NCI-H748 (cell line): ENCODE measurements around the gene CDK16.

Experiments used
- DNase-seq: peaks from one replicate; lab custom pipeline; 2025; ENCODE audit not compliant: unreplicated experiment; lab: John Stamatoyannopoulos, UW

The CDK16 gene

DNA sequence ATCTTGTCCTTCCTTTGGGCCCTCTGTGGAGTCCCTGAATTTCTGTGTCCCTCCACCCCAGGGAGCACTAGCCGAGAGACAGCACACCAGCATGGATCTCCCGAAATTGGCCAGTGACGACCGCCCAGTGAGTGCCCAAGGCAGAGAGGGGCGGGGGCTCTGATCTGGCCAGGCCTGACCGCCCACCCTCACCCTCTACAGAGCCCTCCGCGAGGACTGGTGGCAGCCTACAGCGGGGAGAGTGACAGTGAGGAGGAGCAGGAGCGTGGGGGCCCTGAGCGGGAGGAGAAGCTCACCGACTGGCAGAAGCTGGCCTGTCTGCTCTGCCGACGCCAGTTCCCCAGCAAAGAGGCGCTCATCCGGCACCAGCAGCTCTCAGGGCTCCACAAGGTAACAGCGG lies 33.2 kb upstream of the CDK16 start:
- DNase-seq: no peak

GRCh38 chrX:47186096-47186740 lies 32.3 kb upstream of the CDK16 start:
- no peak for DNase-seq

DNA sequence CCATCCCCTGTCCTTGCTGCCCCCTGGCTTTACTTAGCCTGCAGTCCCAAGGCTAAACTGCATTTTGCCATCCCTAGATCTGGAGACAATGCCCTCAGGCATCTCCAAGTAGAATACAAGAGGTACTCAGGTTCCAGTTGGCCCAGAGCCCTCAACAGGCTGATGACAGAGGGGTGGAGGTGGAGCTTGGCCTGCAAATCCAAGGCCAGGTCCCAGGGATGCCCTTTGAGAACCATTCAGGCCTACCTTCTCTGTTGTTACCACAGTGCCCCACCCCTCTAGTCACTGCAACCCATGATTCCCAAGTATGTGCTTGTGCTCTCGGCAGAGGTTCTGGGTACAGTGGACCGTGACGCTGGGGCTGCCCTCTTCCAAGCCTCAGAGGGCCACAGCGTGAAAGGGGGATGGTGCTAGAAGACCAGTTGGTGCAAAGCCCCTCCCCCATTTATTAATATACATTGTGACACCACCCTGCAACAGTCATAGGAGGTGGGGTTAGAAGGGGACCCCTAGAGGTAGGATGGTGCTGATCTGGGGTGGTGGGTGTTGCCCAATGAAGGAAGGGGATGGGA lies 31.3 kb upstream of the CDK16 start:
- no peak for DNase-seq

DNA sequence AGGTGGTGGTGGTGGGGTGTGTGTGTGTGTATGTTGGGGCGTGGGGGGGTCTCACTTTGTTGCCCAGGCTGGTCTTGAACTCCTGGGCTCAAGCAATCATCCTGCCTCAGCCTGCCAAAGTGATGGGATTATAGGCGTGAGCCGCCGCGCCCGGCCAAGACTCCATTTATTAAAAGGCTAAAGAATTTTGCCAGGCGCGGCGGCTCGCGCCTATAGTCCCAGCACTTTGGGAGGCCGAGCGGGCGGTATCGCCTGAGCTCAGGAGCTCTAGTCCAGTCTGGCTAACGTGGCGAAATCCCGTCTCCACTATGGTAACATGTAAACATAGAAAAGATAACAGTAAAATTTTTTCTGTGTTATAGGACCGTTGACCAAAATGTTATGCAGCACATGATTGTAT lies 28.6 kb upstream of the CDK16 start:
- DNase-seq: no peak

DNA sequence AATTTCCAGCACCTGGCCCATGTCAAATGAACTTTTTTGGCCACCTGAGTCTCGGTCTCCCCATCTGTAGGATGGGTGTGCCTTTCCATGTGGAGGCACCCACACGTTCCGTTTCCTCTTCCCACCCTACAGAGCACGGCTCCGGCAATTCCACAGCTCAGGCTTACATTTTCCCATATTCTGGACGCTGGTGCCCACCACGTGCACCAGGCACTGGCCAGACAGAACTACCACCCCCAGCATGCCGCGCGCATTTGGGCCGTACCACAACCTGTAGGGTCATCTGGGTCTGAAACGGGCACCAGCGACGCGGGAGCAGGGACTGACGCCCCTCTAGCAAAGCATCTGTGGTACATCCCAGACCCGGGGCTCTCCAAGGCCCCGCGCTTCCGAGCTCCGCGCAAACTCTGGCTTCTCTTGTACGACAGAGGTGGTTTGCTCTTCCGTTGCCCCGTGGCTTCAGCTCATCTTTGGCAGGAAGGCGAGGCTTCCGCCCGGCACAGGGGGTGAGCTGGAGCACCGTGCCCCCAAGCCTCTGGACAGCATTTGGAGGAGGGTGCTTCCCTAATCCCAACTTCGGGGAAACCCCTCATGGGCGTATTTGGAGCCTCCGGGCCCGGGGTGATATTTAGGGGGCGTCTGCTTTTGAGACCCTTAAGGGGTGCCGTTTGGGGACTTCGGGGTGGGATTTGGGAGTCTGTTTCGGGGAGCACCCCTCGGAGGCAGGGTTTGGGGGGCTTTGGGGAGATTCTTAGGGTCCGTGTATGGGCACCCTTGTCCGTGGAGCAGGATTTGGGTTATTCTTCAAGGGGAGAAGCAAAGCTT lies 27.8 kb upstream of the CDK16 start:
- peak; percentile 96 for DNase-seq

- DNase-seq: peak; percentile 84
Measured at GRCh38 chrX:47191331-47191730, 27.1 kb upstream of the CDK16 start.

DNA sequence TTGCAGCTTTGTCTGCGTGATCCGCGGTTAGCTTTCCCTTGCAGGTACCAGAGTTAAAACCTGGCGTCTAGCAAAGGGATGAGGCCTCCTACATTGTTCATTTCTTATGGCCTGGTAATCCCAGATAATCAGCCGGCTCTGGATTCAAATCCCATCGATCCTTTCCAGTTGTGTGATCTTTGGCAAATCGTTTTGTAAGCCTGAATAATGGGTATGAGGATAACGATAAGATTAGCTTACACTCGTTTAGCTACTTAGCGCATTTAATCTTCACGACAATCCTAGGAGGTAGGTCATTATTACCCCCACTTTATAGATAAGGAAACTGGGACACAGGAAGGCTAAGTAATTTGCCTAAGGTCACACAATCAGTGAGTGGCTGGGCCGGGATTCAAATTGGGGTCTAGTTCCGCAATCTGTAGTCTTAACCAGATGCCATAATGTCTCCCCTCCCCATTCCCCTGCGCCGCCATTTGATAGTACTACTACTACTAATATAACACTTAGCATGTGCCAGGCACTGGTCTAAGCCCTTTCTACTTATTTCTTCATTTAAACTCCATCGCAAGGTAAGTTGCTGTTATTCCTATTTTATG lies 26.6 kb upstream of the CDK16 start:
- DNase-seq: no peak

DNA sequence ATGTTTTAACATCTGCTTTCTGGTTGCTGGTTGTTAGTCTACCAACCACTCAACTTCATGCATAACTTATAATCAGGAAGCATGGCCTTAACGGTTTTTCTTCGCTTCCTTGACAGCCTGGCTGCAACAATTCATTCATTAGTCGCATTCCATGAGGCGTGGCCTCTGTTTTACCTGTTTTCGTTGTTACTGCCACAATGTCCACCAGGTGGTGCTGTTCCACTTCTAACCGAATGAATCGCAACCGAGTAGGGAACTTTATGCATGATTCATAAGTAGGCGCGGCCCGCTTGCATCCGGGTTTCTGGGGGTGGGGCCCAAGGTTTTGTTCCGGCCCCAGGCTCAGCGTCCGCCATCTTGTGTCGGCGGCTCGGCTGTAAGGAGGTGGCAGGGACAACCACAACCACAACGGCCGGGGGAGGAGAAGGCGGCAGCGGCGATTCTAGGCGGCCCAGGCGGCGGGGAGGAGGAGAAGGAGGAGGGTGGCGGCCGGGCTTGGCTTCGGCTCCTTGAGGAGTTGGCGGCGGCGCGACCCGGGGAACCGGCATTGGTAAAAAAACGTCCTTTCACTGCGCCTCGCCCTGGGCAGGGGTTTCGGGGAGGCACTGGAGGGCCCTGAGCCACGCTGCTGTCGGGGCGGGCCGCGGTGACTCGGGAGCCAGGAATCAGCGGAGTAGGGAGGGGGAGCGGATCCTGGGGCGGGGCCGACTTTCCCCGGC lies 24.8 kb upstream of the CDK16 start, which contains the start of gene UBA1:
UBA1 (plus strand) TSS at position 355 of the 719 bp plus-strand sequence. CDS start 4,974 bp downstream, outside the sequence.
- peak; percentile 95 for DNase-seq

GRCh38 chrX:47194194-47194787 lies 24.2 kb upstream of the CDK16 start:
- no peak for DNase-seq

- no peak for DNase-seq
Measured at GRCh38 chrX:47196098-47196497, 22.4 kb upstream of the CDK16 start.

DNA sequence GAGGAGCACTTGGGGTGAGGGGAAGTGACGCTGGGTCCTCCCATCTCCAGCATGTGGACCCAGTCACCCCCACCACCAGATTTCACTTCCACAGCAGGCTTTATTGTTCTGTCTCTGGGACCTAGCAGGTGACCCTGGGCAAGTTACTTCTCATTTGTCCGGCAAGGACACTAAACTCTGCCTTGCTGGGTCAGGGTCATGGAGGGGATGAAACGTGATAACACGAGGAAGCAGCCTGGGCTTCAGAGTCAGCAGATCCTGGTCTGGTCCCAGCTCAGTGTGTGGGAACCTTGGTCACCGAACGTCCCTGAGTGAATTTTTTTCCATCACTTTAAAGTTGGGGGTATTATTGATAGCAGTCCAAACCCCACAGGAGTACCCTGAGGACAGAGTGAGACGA lies 21.0 kb upstream of the CDK16 start:
- no peak for DNase-seq

DNA sequence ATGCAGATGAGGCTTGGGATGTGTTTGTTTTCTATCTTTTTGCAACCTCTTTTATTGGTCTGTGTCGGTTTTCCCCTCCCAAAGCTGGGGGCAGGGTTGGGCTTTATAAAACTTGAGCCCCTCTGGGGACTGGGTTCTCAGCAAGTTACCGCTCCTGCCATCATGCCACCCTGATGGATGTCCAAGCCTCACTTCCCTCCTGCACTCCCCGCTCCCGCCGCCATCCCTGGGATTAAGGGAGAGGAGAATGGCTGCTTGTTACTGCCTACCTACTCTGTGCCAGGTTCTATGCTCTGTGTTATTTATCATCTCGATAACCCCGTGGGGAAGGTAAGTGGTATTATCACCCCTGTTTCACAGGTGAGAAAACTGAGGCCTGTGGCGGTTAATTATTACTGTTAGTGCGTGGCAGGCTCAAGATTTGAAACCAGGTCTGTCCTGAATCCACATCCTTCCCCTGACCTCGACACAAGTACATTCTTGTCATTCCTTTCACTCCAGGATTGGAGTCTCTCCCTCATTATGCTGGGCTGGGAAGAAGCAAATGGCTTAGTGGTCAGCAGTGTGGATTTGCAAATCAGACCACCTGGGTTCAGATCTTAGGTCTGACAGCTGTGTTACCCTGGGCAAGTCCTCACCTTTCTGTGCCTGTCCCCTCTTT lies 20.3 kb upstream of the CDK16 start:
- DNase-seq: no peak

- DNase-seq: no peak
Measured at GRCh38 chrX:47198687-47199080, 19.8 kb upstream of the CDK16 start.

- no peak for DNase-seq
Measured at GRCh38 chrX:47199286-47199685, 19.2 kb upstream of the CDK16 start.

GRCh38 chrX:47200385-47201150 lies 17.9 kb upstream of the CDK16 start:
- no peak for DNase-seq

- no peak for DNase-seq
Measured at GRCh38 chrX:47201345-47201944, 17.0 kb upstream of the CDK16 start.

DNA sequence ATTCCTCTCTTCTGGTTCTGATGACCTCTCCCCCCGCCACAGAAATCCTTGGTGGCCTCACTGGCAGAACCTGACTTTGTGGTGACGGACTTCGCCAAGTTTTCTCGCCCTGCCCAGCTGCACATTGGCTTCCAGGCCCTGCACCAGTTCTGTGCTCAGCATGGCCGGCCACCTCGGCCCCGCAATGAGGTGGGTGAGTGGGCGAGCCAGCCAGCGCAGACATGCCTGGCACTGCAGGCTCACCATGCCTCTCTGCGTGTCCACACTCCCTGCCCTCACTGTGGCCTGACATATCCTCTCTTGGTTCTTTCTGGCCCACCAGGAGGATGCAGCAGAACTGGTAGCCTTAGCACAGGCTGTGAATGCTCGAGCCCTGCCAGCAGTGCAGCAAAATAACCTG lies 16.2 kb upstream of the CDK16 start:
- DNase-seq: no peak

DNA sequence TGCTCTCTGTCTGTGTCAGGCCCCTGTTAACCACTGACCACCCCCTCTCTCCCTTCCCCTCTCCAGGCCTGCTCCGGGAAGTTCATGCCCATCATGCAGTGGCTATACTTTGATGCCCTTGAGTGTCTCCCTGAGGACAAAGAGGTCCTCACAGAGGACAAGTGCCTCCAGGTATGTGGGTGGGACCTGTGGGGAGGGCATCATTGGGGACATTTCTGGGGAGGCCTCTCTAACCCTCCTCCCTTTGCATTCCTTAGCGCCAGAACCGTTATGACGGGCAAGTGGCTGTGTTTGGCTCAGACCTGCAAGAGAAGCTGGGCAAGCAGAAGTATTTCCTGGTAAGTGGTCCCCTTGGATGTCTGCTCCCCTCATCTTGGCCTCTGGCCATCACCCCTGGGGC lies 15.6 kb upstream of the CDK16 start:
- DNase-seq: no peak

GRCh38 chrX:47204970-47205369 lies 13.5 kb upstream of the CDK16 start:
- DNase-seq: no peak
